GM19328 (cell line): ENCODE data around the gene RPP30.
A peak's percentile ranks its signal among the peaks of the same experiment; 100 is the strongest.
"Not testable (repeated sequence)": the region's sequence is repeated elsewhere in the genome, so short reads cannot be mapped to it uniquely, and the experiment has no call there.

Experiments used
- ATAC-seq: cut with Tn5 transposase; IDR thresholded peaks from one replicate; pipeline ENCODE4 v1.9.1; 2021; ENCODE audit warnings: mild to moderate bottlenecking, moderate library complexity; ENCODE audit not compliant: unreplicated experiment

The RPP30 gene

GRCh38 chr10:90871279-90871765, 452 bp upstream of the RPP30 start:
- peak; percentile 38 for ATAC-seq

GRCh38 chr10:90872648-90873020, 860 bp downstream of the RPP30 start:
- ATAC-seq, result no peak

GRCh38 chr10:90879062-90879461, 7.3 kb downstream of the RPP30 start:
- no peak for ATAC-seq

- ATAC-seq, result not testable (repeated sequence)
Observed at GRCh38 chr10:90880059-90880719, 8.4 kb downstream of the RPP30 start.

GRCh38 chr10:90884431-90884830, 12.7 kb downstream of the RPP30 start:
- ATAC-seq, result no peak

- no peak for ATAC-seq
Observed at GRCh38 chr10:90885176-90885575, 13.4 kb downstream of the RPP30 start.

- ATAC-seq, result no peak
Observed at GRCh38 chr10:90887555-90887954, 15.8 kb downstream of the RPP30 start.

GRCh38 chr10:90888387-90888786, 16.6 kb downstream of the RPP30 start:
- no peak for ATAC-seq

GRCh38 chr10:90889636-90890035, 17.9 kb downstream of the RPP30 start:
- ATAC-seq, result no peak

- ATAC-seq, result no peak
Observed at GRCh38 chr10:90890347-90890746, 18.6 kb downstream of the RPP30 start.

GRCh38 chr10:90893190-90893589, 21.4 kb downstream of the RPP30 start:
- ATAC-seq, result no peak

GRCh38 chr10:90896916-90897315, 25.1 kb downstream of the RPP30 start:
- not testable (repeated sequence) for ATAC-seq

- ATAC-seq, result no peak
Observed at GRCh38 chr10:90905925-90906324, 34.2 kb downstream of the RPP30 start.

- ATAC-seq, result no peak
Observed at GRCh38 chr10:90906596-90906995, 34.8 kb downstream of the RPP30 start.

- ATAC-seq, result peak; percentile 74
Observed at GRCh38 chr10:90911133-90912051, 39.6 kb downstream of the RPP30 start.

GRCh38 chr10:90912174-90912573, 40.4 kb downstream of the RPP30 start:
- ATAC-seq, result no peak

- no peak for ATAC-seq
Observed at GRCh38 chr10:90912854-90913479, 41.2 kb downstream of the RPP30 start.

- ATAC-seq, result no peak
Observed at GRCh38 chr10:90913774-90914420, 42.1 kb downstream of the RPP30 start.

- no peak for ATAC-seq
Observed at GRCh38 chr10:90914992-90915765, 43.4 kb downstream of the RPP30 start.

- no peak for ATAC-seq
Observed at GRCh38 chr10:90915766-90916075, 43.9 kb downstream of the RPP30 start.
